ENCODE results near the gene CLIC6. TPM values are rescaled to one million over a fixed set of nuclear protein-coding genes. Genes with fewer than 3 reads are reported as not detected.

Gene CLIC6
- total RNA-seq, 1 experiment from 2014 or later, result not detected

DNA sequence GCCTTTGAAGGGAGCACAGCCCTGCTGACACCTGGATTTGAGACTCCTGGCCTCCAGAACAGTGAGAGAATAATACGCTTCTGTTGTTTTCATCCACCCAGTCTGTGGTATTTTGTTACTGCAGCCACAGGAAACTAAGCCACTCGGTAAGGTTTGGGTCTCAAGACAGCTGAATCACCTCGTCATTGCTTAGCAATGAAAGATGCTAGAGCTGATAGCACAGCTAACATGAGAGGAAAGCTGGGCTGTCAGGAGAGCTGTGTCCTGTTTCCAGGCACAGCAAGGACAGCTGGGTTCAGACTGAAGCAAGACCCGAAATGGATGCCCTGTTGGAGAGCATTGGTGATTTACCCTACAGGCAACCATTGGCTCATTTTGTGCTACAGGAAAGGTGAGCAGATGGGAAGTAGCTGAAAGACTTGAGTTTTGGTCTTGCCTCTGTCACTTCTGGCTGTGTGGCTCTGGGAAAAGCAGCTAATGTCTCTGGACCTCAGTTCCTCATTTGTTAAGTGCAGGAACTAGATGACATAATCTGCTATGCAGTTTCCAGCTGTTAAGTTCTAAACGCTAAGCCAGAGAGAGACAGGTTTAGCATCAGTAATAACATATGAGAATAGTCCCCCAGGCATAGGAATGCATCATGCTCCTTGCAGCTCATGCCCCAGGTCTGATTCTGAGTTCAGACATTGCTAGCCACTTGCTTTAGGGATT, 58.0 kb downstream of the CLIC6 start:
- Histone ChIP-seq H3K4me3 (ENCODE audit: low read length) (no peak overlapping the region), H3K9ac (ENCODE audit: low read length) (no peak overlapping the region), H4K20me1 (ENCODE audit: low read length) (no peaks in the 10 kb centered on the region), H3K27ac (ENCODE audit: low read length) (no peak overlapping the region), H3K4me1 (ENCODE audit: insufficient read depth, low read length) (peaks cover 9% of the 10 kb centered on the region; the same call in 1 of the 2 replicates), H3K9me2 (replicated peaks; ENCODE audit: low read length) (no peaks in the 10 kb centered on the region; the same call in 1 of the 2 replicates), H2AFZ (ENCODE audit: low read length) (no peak overlapping the region), H3F3A (ENCODE audit: low read length, unreplicated experiment) (no peaks in the 10 kb centered on the region), H3K9me3 (ENCODE audit: low read length) (no peaks in the 10 kb centered on the region), H3K36me3 (ENCODE audit: low read depth, low read length) (no peaks in the 10 kb centered on the region), H3K4me2 (ENCODE audit: low read length) (no peak overlapping the region), H3K79me2 (ENCODE audit: low read length) (no peaks in the 10 kb centered on the region), H3K27me3 (ENCODE audit: low read length) (no peaks in the 10 kb centered on the region)
- ChIA-PET CTCF (interaction anchor here (0.7 kb wide), 1 partner anchor 1240 kb away, joined by 3 read pairs; no protein-coding TSS in a partner anchor), POLR2A (ENCODE audit: unreplicated experiment) (interaction anchor here (0.6 kb wide), 1 partner anchor 81 kb away, joined by 3 read pairs; no protein-coding TSS in a partner anchor)
- DNase-seq (peak; percentile 45), ATAC-seq (no peak)
- TF ChIP-seq EZH2 (IDR thresholded peaks at IDR 0.05; ENCODE audit: low read length, unreplicated experiment) (no peak), EZH2phosphoT487 (IDR thresholded peaks at IDR 0.05; ENCODE audit: borderline replicate concordance, low read length) (no peak)
- BruUV-seq (replicated peaks), result no TSS peak
- intact Hi-C loops (cut with micrococcal nuclease), result no loop called here

GRCh38 chr21:34728479-34728878, 59.7 kb downstream of the CLIC6 start:
- H3K9ac ChIP-seq (ENCODE audit: low read length), result no peak overlapping the region
- peaks cover 9% of the 10 kb centered on the region; the same call in 1 of the 2 replicates for H3K4me1 ChIP-seq (ENCODE audit: insufficient read depth, low read length)
- no peaks in the 10 kb centered on the region for H3K79me2 ChIP-seq (ENCODE audit: low read length)
- H3K36me3 ChIP-seq (ENCODE audit: low read depth, low read length), result no peaks in the 10 kb centered on the region
- intact Hi-C loops (cut with micrococcal nuclease), result no loop called here
- H3K27ac ChIP-seq (ENCODE audit: low read length), result no peak overlapping the region
- TF ChIP-seq EZH2phosphoT487 (IDR thresholded peaks at IDR 0.05; ENCODE audit: borderline replicate concordance, low read length), result no peak
- TF ChIP-seq EZH2 (IDR thresholded peaks at IDR 0.05; ENCODE audit: low read length, unreplicated experiment), result no peak
- TF ChIP-seq, protein P1, sequence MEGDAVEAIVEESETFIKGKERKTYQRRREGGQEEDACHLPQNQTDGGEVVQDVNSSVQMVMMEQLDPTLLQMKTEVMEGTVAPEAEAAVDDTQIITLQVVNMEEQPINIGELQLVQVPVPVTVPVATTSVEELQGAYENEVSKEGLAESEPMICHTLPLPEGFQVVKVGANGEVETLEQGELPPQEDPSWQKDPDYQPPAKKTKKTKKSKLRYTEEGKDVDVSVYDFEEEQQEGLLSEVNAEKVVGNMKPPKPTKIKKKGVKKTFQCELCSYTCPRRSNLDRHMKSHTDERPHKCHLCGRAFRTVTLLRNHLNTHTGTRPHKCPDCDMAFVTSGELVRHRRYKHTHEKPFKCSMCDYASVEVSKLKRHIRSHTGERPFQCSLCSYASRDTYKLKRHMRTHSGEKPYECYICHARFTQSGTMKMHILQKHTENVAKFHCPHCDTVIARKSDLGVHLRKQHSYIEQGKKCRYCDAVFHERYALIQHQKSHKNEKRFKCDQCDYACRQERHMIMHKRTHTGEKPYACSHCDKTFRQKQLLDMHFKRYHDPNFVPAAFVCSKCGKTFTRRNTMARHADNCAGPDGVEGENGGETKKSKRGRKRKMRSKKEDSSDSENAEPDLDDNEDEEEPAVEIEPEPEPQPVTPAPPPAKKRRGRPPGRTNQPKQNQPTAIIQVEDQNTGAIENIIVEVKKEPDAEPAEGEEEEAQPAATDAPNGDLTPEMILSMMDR (conservative IDR thresholded peaks at IDR 0.05; ENCODE audit: low read depth, low read length), result no peak
- no peaks in the 10 kb centered on the region for H4K20me1 ChIP-seq (ENCODE audit: low read length)
- no peaks in the 10 kb centered on the region for H3F3A ChIP-seq (ENCODE audit: low read length, unreplicated experiment)
- no peaks in the 10 kb centered on the region for H3K27me3 ChIP-seq (ENCODE audit: low read length)
- H2AFZ ChIP-seq (ENCODE audit: low read length), result no peak overlapping the region
- BruUV-seq (replicated peaks), result no TSS peak
- H3K4me3 ChIP-seq (ENCODE audit: low read length), result no peak overlapping the region
- ChIA-PET POLR2A (ENCODE audit: unreplicated experiment) (no interaction called here), CTCF (no interaction called here)
- ATAC-seq, result peak; percentile 33
- H3K9me2 ChIP-seq (replicated peaks; ENCODE audit: low read length), result no peaks in the 10 kb centered on the region; the same call in 1 of the 2 replicates
- H3K4me2 ChIP-seq (ENCODE audit: low read length), result no peak overlapping the region
- no peaks in the 10 kb centered on the region for H3K9me3 ChIP-seq (ENCODE audit: low read length)
- DNase-seq, result peak; percentile 21

GRCh38 chr21:34730194-34730593, 61.4 kb downstream of the CLIC6 start:
- H2AFZ ChIP-seq (ENCODE audit: low read length), result no peak overlapping the region
- H3K9me2 ChIP-seq (replicated peaks; ENCODE audit: low read length), result no peaks in the 10 kb centered on the region; the same call in 1 of the 2 replicates
- ChIA-PET POLR2A (ENCODE audit: unreplicated experiment) (interaction anchor here (0.7 kb wide), 1 partner anchor 758 kb away, joined by 3 read pairs; no protein-coding TSS in a partner anchor), CTCF (no interaction called here)
- H3K9ac ChIP-seq (ENCODE audit: low read length), result no peak overlapping the region
- H3K27ac ChIP-seq (ENCODE audit: low read length), result no peak overlapping the region
- no peaks in the 10 kb centered on the region for H3K27me3 ChIP-seq (ENCODE audit: low read length)
- H3K79me2 ChIP-seq (ENCODE audit: low read length), result no peaks in the 10 kb centered on the region
- no peaks in the 10 kb centered on the region for H4K20me1 ChIP-seq (ENCODE audit: low read length)
- H3F3A ChIP-seq (ENCODE audit: low read length, unreplicated experiment), result no peaks in the 10 kb centered on the region
- no peak for TF ChIP-seq EZH2 (IDR thresholded peaks at IDR 0.05; ENCODE audit: low read length, unreplicated experiment)
- TF ChIP-seq, protein P1 (conservative IDR thresholded peaks at IDR 0.05; ENCODE audit: low read depth, low read length), result no peak
- no peak for TF ChIP-seq EZH2phosphoT487 (IDR thresholded peaks at IDR 0.05; ENCODE audit: borderline replicate concordance, low read length)
- intact Hi-C loops (cut with micrococcal nuclease), result no loop called here
- no peak for ATAC-seq
- H3K9me3 ChIP-seq (ENCODE audit: low read length), result no peaks in the 10 kb centered on the region
- H3K4me1 ChIP-seq (ENCODE audit: insufficient read depth, low read length), result peaks cover 17% of the 10 kb centered on the region
- H3K4me2 ChIP-seq (ENCODE audit: low read length), result no peak overlapping the region
- no peaks in the 10 kb centered on the region for H3K36me3 ChIP-seq (ENCODE audit: low read depth, low read length)
- H3K4me3 ChIP-seq (ENCODE audit: low read length), result no peak overlapping the region
- BruUV-seq (replicated peaks), result no TSS peak
- DNase-seq, result no peak
